GM21717 (cell line): ENCODE data around the gene MYH11.
"Not testable (repeated sequence)": the region's sequence is repeated elsewhere in the genome, so short reads cannot be mapped to it uniquely, and the experiment has no call there.

Experiments
- ATAC-seq: cut with Tn5 transposase; IDR thresholded peaks from one replicate; pipeline ENCODE4 v1.9.1; 2021; ENCODE audit warnings: mild to moderate bottlenecking, moderate library complexity; ENCODE audit not compliant: unreplicated experiment

The MYH11 gene

GRCh38 chr16:15811481-15812400 lies 45.1 kb downstream of the MYH11 start:
- ATAC-seq: no peak

DNA sequence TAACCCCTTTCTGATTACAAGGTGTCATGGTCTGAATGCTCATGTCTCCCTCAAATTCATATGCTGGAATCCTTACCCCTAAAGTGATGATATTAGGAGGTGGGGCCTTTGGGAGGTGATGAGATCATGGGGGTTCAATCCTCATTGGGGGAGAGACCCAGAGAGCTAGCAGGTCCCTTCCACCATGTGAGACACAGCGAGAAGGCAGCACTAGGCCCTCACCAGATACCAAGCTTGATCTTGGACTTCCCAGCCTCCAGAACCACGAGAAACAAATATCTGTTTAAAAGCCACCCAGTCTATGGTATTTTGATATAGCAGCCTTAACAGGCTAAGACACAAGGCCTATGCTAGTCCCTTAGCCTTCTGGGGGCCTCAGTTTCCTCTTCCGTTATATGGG lies 45.9 kb downstream of the MYH11 start:
- no peak for ATAC-seq

DNA sequence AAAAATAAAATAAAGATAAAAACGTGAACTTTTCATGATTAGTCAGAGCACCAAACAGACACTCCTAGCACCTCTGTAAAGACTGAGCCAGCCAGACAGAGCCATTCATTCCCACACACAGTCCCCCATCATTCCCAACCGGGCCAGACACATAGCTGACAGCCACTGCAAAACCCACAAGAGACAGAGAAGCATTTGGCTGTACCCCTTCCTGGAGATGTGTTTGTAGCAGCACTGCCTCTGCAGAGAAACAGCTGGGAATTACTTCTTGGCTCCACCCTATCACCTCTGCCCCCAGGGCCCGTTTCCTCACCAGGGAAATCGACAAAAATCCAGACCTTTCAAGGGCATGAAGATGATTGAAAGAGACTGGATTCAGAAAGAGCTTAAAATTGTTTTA lies 46.4 kb downstream of the MYH11 start:
- no peak for ATAC-seq

DNA sequence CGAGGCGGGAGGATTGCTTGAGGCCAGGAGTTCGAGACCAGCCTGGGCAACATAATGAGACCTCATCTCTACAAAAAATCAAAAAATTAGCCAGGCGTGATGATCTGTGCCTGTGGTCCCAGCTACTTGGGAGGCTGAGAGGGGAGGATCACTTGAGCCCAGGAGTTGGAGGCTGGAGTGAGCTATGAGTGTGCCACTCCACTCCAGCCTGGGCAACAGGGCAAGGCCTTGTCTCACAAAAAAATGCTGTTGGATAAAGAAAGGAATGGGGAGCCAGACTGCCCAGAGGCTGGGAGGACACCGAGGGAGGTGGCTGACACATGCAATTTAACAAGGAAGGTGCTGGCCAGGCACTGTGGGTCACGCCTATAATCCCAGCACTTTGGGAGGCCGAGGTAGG lies 47.5 kb downstream of the MYH11 start:
- not testable (repeated sequence) for ATAC-seq

GRCh38 chr16:15808071-15808470 lies 48.8 kb downstream of the MYH11 start:
- no peak for ATAC-seq

- ATAC-seq: no peak
Measured at GRCh38 chr16:15807603-15808009, 49.2 kb downstream of the MYH11 start.

GRCh38 chr16:15803618-15804017 lies 53.2 kb downstream of the MYH11 start:
- ATAC-seq: no peak

- no peak for ATAC-seq
Measured at GRCh38 chr16:15799851-15800495, 56.9 kb downstream of the MYH11 start.

DNA sequence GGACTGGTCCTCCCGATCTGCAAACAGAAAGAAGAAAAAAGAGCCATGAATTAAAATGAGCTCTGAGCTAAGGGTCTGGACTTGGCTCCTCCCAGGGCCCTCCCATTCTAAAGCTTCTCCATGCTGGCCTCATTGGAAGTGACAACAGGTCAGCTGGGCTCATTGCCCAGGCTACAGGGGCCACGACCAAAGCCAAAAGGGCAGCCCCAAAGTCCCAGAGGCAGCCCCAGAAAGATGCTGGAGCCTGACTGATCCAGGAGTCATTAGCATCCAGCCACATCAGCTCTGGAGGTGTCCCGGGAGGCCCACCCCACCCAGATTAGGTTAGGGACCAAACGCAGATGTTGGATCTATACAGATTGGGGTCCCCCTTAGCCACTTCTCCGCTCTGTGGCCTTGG lies 58.2 kb downstream of the MYH11 start:
- no peak for ATAC-seq

DNA sequence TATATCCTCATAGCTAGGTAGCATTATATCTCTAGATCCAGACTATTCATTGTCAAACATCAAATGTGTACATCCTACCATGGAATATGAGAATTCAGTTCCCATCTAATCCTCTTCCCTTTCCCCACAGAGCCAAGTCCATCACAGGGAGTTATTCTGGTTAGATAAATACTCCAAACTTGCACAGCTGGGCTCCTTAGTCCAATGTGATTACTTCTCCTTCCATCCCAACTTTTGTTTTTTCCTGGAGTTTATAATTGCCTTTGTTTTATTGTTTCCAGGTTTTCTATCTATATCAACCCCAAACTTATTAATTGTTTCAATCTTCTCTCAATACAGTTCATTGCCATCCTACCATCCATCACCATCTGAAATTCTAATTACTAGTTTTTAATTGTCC lies 59.9 kb downstream of the MYH11 start:
- ATAC-seq: no peak

GRCh38 chr16:15795615-15796014 lies 61.2 kb downstream of the MYH11 start:
- no peak for ATAC-seq

DNA sequence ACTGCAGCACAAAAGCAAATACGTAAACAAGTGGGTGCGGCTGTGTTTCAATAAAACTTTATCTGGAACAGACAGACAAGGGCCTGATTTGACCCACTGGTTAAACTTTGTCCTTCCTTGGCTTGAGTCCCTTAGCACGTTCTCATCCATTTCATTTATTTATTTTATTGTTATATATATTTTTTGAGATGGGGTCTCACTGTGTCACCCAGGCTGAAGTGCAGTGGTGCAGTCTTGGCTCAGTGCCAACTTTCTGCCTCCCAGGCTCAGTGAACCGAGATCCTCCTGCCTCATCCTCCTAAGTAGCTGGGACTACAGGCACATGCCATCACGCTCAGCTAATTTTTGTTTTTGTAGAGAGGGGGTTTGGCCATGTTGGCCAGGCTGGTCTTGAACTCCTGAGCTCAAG lies 64.3 kb downstream of the MYH11 start:
- no peak for ATAC-seq

DNA sequence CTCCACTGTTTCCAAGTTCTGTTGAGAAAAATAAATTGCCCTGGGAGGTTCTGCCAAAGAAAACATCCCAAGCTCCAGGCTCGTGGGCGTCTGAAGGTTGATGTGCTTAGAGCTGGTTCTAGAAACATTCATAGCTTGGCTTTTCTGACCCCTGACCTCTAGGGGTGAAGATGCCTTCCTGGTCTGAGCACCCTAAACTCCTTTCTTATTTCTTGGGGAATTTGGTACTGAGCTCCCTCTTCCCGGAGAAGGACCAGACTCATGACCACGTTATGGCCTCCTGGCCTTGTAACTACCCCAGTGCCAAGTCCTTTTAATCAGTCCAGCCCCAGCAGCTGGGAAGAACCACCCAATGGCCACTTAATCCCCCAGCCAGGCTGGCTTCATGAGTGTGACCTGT lies 66.4 kb downstream of the MYH11 start:
- no peak for ATAC-seq

GRCh38 chr16:15789816-15790215 lies 67.0 kb downstream of the MYH11 start:
- ATAC-seq: not testable (repeated sequence)

DNA sequence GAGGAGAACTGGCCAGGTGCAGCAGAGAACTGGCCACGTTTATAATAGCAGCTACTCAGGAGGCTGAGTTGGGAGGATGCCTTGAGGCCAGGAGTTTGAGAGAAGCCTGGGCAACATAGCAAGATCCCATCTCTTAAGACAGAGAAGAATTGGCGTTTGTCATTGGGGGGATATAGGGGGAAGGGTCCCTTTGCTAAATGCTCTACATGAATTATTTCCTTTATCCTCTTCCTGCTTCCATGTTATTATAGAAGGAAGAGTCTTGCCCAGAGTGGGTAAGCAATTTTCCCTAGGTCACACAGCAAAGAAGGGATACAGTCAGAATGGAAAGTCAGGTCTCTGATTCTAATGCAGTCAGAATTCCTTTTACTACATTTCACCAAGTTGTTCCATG lies 68.0 kb downstream of the MYH11 start:
- no peak for ATAC-seq

DNA sequence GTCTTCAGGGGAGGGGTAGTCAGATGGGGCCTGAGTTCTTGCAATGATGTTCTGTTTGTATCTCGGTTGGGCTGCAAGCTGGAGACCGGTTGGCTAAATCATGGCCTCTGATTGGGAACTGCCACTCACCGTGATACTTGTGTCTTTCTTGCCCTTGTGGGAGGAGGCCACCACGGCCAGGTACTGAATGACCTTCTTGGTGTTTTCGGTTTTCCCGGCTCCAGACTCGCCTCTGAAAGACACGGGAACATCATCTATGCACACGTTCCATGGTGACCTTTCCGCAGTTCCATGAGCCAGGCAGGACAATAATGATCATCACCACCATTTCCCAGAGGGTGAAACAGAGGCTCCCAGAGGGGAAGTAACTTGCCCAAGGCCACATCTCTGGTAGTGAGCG lies 70.3 kb downstream of the MYH11 start:
- no peak for ATAC-seq

DNA sequence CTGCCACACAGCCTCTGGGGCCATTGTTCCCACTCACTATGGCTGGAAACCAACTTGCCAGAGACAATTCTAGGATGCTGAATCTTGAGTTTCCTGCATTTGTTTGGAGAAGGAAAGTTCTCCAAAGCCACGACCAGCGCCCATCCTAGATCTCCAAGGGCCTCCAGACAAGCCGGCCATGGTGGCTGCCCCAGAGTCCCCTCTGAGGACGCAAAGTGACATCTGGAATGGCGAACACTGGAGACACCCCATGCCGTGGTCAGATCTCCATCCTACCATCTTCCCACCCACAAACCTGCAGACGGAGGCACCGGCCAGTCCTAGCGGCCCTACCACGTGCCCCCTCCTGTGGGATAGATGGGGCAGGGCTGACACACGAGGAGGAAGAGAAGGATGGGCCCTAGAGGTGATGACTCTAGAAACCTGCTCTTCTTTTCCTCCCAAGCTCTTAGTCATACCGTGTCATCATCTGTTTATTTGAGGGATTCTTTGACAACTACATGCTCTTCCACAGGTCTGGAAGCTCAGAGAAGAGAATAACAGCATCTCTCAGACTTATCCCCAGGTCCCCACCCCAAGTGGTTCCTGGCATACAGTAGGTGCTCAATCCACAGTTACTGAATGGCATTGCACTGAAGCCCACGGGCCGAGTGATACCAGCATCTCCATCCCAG lies 71.3 kb downstream of the MYH11 start:
- ATAC-seq: no peak

- ATAC-seq: no peak
Measured at GRCh38 chr16:15783985-15784384, 72.8 kb downstream of the MYH11 start.

DNA sequence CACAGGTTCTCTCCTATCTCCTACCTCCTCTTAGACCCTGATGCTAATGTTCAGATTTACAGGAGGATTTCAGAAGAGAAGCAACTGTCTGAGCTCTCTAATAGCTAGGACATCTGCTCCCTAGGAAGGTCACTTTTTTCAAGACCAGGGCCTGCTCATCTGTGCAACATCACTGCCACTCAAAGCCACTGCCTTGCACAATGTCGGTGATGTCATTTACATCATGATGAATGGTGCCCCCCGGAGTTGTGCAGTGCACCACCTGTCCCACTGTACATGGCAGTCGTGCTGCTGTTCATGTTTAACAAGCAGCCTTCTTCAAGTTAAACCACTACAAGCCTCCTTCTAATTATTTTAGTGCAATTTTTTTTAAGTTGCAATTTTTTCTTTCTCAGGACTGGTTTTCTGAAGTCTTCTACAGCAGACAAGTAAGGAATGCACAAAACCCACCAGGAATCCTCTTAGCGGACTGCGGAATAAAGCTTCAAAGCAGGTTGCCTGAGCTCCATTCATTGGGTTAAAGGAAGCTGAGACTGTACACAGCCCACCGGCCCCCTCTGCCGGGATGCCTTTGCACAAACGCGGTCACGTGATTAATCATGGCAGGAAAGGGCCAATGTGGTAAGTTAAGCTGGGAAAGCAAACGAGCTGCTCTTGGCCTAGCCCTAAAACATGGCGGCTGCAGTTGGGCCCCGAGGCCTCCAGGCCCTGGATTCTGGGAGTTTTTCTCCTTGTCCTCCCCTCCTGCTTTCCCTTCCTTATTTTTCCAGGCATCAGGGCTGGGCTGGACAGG lies 74.1 kb downstream of the MYH11 start:
- no peak for ATAC-seq

DNA sequence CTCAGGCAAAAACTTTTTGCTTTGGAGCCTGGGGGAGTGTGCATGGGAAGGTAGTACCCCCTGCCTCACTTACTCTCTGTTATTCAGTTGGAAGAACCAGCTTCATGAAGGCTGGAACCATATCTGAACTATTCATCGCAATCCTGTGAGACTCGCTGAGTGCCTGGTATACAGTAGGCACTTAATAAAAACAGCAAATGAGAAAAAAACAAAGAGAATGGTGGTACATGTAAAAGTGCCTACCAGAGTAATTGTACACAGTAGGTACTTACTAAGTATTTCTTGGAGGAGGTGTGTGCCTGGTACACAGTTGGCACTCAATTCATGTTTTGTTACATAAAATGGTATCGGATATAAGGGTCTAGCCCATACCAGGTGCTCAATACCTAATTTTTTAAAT lies 75.2 kb downstream of the MYH11 start:
- ATAC-seq: no peak

DNA sequence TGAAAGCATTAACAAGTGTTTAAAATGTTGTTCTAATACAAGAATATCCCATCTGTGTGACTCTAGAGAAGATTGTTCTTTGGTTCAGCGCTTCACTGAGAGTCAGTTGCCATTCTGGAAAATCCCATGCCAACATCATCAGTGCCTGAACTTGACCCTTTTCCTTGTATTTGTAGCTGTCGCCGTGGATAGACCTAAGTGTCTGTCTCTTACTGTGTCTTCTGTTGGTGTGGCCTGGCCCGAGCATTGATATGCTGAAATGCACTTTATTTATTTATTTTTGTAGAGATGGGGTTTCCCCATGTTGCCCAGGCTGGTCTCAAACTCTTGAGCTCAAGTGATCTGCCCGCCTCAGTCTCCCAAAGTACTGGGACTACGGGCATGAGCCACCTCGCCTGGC lies 76.0 kb downstream of the MYH11 start:
- ATAC-seq: no peak
